ENCODE data around the gene NAA10.

DNA sequence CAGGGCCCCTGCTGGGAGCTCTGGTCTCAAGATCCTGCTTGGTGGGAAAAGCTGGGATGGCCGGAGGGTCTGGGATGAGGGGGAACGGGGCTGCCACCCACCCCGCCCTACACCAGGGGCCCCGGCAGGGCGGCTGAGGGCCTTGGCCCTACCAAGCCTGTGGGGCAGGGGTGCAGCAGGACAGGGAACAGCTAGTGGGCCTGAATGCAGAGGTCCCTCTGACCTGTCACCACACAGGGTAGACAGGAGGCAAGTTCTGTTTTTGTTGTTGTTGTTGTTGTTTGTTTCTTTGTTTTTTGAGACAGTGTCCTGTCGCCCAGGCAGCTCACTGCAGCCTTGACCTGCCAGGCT lies 9.9 kb upstream of the NAA10 start:
- TF ChIP-seq, protein P1, sequence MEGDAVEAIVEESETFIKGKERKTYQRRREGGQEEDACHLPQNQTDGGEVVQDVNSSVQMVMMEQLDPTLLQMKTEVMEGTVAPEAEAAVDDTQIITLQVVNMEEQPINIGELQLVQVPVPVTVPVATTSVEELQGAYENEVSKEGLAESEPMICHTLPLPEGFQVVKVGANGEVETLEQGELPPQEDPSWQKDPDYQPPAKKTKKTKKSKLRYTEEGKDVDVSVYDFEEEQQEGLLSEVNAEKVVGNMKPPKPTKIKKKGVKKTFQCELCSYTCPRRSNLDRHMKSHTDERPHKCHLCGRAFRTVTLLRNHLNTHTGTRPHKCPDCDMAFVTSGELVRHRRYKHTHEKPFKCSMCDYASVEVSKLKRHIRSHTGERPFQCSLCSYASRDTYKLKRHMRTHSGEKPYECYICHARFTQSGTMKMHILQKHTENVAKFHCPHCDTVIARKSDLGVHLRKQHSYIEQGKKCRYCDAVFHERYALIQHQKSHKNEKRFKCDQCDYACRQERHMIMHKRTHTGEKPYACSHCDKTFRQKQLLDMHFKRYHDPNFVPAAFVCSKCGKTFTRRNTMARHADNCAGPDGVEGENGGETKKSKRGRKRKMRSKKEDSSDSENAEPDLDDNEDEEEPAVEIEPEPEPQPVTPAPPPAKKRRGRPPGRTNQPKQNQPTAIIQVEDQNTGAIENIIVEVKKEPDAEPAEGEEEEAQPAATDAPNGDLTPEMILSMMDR (IDR thresholded peaks at IDR 0.05) = no peak
- TF ChIP-seq POLR2A (IDR thresholded peaks at IDR 0.05) = no peak

All from tibial nerve (tissue), 3 donors.